ENCODE results near the gene RHOJ.
"Not testable (repeated sequence)": the region's sequence is repeated elsewhere in the genome, so short reads cannot be mapped to it uniquely, and the experiment has no call there.

The RHOJ gene

DNA sequence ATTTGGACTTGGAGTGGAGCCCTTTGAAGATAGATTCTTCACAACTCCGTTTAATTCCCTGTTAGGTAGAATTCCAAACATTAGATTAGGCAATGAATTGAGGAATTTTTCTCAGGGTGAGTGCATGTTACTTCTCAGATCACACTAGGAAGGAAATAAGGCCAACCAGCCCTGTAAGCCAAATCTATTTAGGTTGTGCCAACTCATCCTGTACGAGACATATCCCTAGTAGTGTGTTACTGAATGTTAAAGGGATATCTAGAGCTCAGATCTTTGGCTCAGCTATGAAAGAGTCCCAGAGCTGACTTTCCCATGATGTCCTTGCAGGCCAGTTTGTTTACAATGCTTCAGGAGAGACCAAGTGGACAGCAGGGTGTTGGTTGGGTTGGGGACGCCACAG lies 68.9 kb downstream of the RHOJ start:
- Mint-ChIP-seq H3K36me3 (no peaks in the 10 kb centered on the region), H3K4me3 (no peak overlapping the region), H3K27me3 (peaks cover 12% of the 10 kb centered on the region), H3K9me3 (no peaks in the 10 kb centered on the region), H3K27ac (no peak overlapping the region), H3K4me1 (no peaks in the 10 kb centered on the region)
- ATAC-seq: no peak

DNA sequence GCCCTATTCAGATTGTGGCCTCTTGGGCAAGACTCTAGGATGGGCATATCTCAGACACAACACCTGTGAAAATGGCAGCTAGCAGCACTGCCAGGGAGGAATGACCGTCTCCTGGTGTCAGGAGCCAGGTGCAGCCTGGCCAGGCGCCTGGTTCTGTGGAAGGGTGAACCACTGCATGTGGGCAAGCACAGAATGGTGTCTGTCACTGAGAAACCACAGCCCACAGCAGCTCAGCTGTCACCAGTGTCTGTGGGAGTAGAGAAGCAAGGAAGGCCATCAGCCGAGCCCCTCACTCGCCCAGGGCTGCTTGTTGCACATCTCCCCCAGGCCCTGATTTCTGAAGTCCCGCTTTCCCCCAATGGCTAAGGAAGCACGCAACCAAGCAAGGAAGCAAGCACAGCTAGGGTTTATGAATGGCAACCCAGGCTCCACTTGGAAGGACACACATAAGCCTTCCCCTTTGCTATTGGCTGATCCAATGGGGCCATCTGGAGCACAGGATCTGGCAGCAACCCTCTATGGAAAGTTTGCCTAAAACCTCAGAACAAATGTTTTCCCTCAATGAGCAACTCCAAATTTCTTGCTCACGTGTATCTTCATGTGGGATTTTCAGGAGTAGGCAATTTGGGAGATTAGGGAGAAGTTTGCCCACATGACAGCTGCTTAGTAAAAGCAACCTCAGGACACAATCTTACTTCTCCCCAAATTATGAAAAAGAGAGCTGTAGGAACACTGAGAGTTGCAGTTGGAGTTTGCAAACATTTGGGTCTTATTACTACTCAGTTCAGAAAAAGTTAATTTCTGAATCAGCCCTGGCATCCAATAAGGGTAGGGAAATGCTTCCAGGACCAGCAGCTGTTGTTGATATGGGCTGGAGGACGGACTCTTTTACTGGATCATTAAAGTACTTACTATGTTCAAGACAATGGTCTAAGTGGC lies 69.7 kb downstream of the RHOJ start:
- ATAC-seq: no peak
- H3K27ac Mint-ChIP-seq: no peak overlapping the region
- peaks cover 4% of the 10 kb centered on the region for H3K27me3 Mint-ChIP-seq
- H3K36me3 Mint-ChIP-seq: no peaks in the 10 kb centered on the region
- H3K4me3 Mint-ChIP-seq: no peak overlapping the region
- no peaks in the 10 kb centered on the region for H3K4me1 Mint-ChIP-seq
- H3K9me3 Mint-ChIP-seq: no peaks in the 10 kb centered on the region

DNA sequence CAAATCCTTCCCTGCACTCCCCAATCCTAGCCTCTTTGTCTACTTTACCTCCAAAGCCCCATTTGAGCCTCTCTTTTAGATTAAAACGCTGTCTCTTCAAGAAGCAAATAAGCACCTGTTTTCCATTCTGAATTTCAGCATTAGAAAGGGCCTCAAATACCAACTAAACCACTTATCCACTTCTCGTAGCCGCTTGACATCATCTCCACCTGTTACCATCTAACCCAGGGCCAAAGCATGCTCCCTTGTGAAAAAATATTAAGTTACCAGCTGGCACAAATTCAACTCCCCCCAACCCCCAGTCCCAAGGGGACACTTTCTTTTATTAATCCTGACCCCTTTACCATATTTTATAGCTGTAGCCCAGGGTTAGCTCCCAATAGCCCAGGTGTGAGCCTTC lies 71.4 kb downstream of the RHOJ start:
- no peaks in the 10 kb centered on the region for H3K9me3 Mint-ChIP-seq
- no peak overlapping the region for H3K4me3 Mint-ChIP-seq
- H3K36me3 Mint-ChIP-seq: no peaks in the 10 kb centered on the region
- no peaks in the 10 kb centered on the region for H3K27me3 Mint-ChIP-seq
- no peaks in the 10 kb centered on the region for H3K4me1 Mint-ChIP-seq
- no peak overlapping the region for H3K27ac Mint-ChIP-seq
- ATAC-seq: no peak

DNA sequence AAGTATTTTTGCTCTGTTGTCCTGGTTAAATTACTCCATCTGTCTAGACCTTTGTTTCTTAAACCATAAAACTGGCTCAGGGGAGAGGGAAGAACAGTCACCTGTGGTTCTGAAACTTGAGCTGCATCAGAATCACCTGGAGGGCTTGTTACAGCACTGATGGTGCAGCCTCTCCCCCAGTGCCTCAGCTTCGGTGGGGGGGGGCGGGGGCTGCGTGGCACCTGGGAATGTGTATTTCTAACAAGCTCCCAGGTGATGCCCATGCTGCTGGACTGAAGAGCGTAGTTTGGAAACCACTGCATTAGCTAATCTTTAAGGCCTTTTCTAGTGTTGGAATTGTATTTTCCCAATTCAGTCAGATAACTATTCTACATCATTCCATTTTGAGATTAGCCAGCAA lies 71.8 kb downstream of the RHOJ start:
- no peaks in the 10 kb centered on the region for H3K9me3 Mint-ChIP-seq
- no peak overlapping the region for H3K27ac Mint-ChIP-seq
- no peaks in the 10 kb centered on the region for H3K36me3 Mint-ChIP-seq
- H3K4me1 Mint-ChIP-seq: no peaks in the 10 kb centered on the region
- ATAC-seq: no peak
- H3K27me3 Mint-ChIP-seq: no peaks in the 10 kb centered on the region
- no peak overlapping the region for H3K4me3 Mint-ChIP-seq

DNA sequence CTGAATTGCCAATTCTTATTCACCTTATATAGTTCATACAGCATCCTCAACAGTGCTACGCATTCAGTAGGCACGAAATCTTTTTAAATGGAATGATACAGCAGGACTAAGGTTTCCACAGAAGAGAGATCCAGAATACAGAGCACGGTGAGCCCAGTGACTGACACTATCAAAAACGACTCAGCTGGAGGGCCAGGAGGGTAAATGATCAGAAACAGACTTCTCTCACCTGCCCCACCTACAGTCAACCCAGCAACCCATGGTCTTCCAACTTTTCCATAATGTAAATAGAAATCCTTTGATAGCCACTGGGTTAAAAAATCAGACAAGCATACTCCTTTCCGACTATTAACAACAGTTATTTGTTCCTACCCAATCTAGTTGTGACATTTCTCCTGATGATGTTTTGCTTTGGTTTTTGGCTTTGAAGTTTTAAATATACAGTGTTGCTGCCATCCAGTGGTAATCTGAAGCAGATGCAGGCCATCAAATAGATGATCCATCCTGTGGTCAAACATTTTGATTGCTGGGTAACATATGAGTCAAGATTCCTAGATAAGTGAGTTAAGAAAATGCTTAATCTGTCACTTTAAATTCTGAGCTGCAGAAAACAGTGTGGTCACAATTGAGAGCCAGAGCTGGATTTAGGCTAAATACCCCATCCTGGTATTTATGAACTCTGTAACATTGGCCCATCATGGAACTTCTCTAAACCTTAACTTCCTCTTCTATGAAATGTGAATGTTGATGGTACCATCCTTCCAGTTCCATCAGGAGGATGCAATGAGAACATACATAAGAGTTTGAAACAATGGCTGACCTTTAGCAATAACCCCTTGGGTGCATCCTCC lies 72.5 kb downstream of the RHOJ start:
- H3K9me3 Mint-ChIP-seq: no peaks in the 10 kb centered on the region
- H3K4me1 Mint-ChIP-seq: no peaks in the 10 kb centered on the region
- peak; percentile 45 for ATAC-seq
- H3K36me3 Mint-ChIP-seq: no peaks in the 10 kb centered on the region
- H3K27ac Mint-ChIP-seq: no peak overlapping the region
- no peak overlapping the region for H3K4me3 Mint-ChIP-seq
- H3K27me3 Mint-ChIP-seq: no peaks in the 10 kb centered on the region

DNA sequence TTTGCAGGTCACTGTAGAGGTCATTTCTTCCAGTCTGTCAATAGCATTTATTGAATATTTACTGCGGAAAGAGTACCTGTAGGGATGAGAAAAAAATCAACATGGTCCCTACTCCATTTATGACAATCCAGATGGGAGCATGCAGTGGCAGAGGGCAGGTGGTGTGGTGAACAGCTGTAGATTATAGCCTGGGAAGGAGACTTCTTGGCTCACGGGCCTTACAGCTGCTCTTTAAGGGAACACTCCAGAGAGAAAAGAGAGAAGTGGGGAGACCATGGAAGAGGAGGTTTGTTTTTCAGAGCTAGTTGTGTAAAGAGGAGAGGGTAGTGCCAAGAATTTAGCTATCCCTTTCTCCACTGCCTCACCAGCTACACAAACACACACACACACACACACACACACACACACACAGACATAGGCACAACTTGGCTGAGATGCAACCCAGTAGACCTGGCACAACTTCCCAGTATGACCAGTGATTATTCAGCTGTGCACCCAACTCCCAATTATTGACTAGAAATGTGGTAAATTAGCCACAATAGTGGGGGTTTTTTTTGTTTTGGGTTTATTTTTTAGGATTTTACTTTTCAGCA lies 73.4 kb downstream of the RHOJ start:
- Mint-ChIP-seq H3K4me1 (no peaks in the 10 kb centered on the region), H3K9me3 (no peaks in the 10 kb centered on the region), H3K27ac (no peak overlapping the region), H3K4me3 (no peak overlapping the region), H3K36me3 (no peaks in the 10 kb centered on the region), H3K27me3 (no peaks in the 10 kb centered on the region)
- ATAC-seq: no peak

DNA sequence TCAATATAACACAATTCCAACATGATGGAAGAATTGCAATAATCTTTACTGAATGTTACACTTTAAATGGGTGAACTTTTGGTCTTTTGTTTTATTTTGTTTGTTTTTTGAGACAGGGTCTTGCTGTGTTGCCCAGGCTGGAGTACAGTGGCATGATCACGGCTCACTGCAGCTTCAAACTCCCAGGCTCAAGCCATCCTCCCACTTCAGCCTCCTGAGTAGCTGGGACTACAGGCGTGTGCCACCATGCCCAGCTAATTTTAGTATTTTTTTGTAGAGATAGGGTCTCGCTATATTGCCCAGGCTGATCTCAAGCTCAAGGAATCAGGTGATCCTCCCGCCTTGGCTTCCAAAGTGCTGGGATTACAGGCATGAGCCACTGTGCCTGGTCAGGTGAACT lies 75.7 kb downstream of the RHOJ start:
- not testable (repeated sequence) for H3K36me3 Mint-ChIP-seq, H3K27me3 Mint-ChIP-seq, H3K27ac Mint-ChIP-seq, ATAC-seq, H3K9me3 Mint-ChIP-seq, H3K4me3 Mint-ChIP-seq, H3K4me1 Mint-ChIP-seq

DNA sequence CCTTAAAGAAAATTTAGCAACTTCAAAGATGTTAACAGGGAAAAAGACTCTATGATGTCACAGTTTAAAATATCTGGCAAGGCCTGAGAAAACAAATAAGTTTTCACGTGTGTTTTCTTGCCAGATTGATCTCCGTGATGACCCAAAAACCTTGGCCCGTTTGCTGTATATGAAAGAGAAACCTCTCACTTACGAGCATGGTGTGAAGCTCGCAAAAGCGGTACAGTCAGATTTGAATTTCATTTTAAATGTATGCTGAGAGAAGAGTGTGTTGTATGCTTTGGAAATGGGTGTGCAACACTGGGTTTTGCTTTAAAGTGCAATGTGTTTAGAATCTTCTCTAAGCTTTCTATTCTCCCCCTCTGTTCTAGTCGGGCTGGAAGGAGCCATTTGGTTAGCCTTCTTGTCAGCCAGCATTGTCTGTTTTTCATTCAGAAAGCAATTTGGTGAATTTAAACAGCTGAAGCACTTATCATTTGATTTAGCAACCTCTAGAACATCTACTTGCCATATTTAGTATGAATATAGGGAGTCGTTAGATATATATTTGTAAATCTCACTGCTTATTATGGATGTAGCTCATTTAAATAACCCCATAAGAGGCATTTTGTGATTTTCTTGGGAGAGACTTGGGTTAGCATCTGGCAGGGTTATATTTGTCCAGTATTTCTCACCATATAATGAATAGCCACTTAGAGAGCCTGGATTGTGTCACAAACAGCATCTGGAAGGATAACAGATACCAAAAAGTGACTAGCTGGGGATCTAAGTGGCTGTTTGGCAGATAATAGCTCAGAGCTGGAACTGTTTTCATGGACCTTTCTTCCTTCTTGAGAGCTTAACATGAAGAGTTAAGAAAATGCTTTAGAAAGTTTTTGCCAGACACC lies 79.0 kb downstream of the RHOJ start:
- no peak overlapping the region for H3K4me3 Mint-ChIP-seq
- H3K27me3 Mint-ChIP-seq: no peaks in the 10 kb centered on the region
- H3K4me1 Mint-ChIP-seq: no peaks in the 10 kb centered on the region
- no peaks in the 10 kb centered on the region for H3K9me3 Mint-ChIP-seq
- H3K27ac Mint-ChIP-seq: no peak overlapping the region
- no peaks in the 10 kb centered on the region for H3K36me3 Mint-ChIP-seq
- no peak for ATAC-seq

DNA sequence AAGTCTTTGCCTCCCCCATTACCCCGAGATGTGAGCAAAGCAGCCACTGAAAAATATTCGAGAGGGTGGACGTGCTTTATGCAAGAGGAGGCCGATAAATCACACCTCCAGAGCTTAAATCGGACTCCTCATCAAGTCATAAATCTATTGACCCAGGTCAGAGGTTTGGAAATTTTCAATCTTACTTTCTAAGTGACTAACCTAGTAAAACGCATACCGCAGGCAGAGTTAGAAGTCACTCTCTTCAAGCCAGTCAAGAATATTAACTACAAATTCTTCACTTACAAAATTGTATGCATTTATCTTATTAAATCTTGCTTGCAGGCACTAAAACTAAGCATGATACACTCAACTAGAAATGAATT lies 79.6 kb downstream of the RHOJ start:
- Mint-ChIP-seq H3K9me3 (no peaks in the 10 kb centered on the region), H3K4me3 (no peak overlapping the region), H3K27ac (no peak overlapping the region), H3K36me3 (no peaks in the 10 kb centered on the region), H3K27me3 (no peaks in the 10 kb centered on the region), H3K4me1 (no peaks in the 10 kb centered on the region)
- no peak for ATAC-seq

DNA sequence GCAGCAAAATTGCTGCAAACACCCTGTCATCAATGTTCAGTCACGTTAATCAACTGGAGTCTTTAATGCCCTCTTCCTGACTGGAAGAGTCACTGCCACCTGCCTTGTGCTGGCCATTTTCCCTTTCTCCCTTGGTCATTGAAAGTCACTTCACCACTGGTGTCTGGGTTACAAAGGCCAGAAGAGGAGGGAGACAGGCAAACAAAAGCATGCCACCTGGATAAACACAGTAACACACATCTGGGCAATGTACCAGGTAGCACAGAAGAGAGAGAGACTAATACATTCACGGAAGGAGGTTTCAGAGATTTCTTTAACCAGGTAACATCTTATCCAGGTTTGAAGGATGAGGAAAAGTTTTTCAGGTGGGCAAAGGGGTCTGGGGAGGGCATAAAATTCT lies 81.8 kb downstream of the RHOJ start:
- Mint-ChIP-seq H3K36me3 (no peaks in the 10 kb centered on the region), H3K4me3 (no peak overlapping the region), H3K9me3 (no peaks in the 10 kb centered on the region), H3K27me3 (peaks cover 7% of the 10 kb centered on the region), H3K4me1 (no peaks in the 10 kb centered on the region), H3K27ac (no peak overlapping the region)
- ATAC-seq: no peak

DNA sequence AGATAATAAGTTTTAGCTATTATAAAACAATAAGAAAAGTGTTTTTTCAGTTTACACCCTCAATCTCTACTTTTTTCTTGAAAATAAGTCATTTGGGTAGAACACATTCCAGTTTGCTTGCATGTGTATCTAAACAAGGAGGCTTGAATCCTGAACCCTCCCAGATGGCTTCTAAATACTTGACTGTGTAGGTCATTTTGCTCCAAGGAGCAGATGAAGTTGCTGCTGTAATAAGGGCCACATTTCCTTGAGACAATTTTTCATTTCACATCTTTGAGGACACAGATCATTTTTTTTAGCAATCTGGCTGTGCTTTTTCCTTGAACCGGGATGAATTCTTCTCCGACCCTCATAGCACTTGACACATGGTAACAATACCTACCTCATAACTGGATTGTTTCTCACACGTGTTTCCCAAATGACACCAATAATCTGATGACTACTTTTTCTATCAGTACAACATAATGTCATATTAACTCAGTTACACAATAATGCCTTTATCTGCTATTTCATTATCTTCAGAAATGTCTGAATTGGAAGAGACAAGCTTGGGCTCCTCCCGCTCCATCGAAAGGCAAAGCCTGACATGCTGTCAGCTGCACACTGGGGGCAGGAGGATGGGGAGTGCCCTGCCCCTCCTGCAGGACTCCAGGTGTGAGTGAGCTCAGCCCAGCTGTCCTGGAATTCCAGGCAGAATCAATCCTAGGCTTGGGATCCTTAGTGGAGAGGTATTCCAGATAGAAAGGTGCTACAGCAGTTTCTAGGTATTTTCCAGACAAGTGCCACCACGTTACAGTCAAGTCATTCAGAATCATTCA lies 83.6 kb downstream of the RHOJ start:
- Mint-ChIP-seq H3K36me3 (no peaks in the 10 kb centered on the region), H3K27ac (no peak overlapping the region), H3K27me3 (peaks cover 25% of the 10 kb centered on the region), H3K4me3 (no peak overlapping the region), H3K4me1 (no peaks in the 10 kb centered on the region), H3K9me3 (no peaks in the 10 kb centered on the region)
- no peak for ATAC-seq

DNA sequence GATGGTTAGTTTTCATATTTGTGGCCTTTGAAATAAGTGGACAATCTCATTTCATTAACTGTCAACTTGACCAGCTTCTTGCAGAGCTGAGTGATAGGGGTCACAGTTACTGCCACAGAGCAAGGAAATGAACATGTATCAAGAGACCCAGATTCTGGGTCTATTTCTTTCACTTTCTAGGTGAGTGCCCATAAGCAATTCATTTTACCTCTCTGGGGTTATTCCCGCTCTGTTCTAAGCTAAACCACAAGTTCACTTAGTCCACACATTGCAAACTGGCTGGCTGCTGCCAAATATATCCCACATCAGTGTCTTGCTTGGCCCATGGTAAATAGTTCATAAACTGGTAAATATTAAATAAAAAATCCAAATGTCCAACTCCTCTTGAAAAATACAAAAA lies 84.6 kb downstream of the RHOJ start:
- no peaks in the 10 kb centered on the region for H3K4me1 Mint-ChIP-seq
- no peak overlapping the region for H3K4me3 Mint-ChIP-seq
- no peak for ATAC-seq
- no peaks in the 10 kb centered on the region for H3K36me3 Mint-ChIP-seq
- H3K27ac Mint-ChIP-seq: no peak overlapping the region
- no peaks in the 10 kb centered on the region for H3K9me3 Mint-ChIP-seq
- H3K27me3 Mint-ChIP-seq: peaks cover 25% of the 10 kb centered on the region

DNA sequence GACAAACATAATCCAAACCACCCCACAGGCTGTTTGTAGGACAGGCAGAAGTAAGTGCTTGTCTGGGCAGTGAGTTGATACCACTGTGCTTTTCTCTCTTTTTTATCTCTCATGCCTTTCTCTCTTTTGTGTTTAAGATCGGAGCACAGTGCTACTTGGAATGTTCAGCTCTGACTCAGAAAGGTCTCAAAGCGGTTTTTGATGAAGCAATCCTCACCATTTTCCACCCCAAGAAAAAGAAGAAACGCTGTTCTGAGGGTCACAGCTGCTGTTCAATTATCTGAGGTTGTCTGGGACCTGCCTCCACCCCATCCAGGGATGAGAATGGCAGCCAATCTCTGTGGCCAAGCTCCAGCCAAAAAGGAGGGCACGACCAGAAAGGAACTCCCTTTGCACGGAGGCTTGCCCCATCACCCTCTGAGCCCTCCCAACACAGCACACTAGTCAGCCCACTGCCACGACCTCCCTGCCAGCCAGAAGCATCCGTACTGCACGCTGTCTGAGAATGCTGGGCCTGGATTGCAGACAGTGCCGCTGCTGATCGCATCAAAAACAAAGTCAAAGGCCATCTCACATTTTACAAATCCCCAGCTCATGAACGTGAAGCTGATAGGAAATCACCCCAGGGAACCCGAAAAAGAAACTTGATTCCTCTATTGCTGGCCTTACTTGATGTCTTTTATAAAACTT lies 86.6 kb downstream of the RHOJ start:
- H3K9me3 Mint-ChIP-seq: no peaks in the 10 kb centered on the region
- H3K27me3 Mint-ChIP-seq: peaks cover 25% of the 10 kb centered on the region
- H3K4me3 Mint-ChIP-seq: no peak overlapping the region
- ATAC-seq: no peak
- no peaks in the 10 kb centered on the region for H3K36me3 Mint-ChIP-seq
- H3K27ac Mint-ChIP-seq: no peak overlapping the region
- peaks cover 10% of the 10 kb centered on the region for H3K4me1 Mint-ChIP-seq

DNA sequence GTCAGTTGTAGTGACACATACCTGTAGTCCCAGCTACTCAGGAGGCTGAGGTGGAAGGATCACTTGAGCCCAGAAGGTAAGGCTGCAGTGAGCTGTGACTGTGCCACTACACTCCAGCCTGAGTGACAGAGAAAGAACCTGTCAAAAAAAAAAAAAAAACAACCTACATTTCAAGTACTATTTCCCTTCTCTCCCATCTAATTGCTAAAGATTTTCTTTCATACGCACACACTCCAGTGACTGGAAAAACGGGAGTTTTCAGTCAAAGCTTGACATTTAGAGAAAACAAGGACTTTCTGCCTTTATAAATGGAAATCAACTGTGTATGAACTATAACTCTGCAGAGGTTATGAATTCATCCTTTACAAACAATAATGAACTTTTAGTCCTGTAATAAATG lies 88.6 kb downstream of the RHOJ start:
- Mint-ChIP-seq H3K36me3 (no peaks in the 10 kb centered on the region), H3K4me3 (no peak overlapping the region)

More for the DNA sequence above, 88.6 kb downstream of the RHOJ start:
- H3K9me3 Mint-ChIP-seq: no peaks in the 10 kb centered on the region
- H3K27me3 Mint-ChIP-seq: peaks cover 25% of the 10 kb centered on the region
- no peak for ATAC-seq
- peaks cover 15% of the 10 kb centered on the region for H3K4me1 Mint-ChIP-seq
- H3K27ac Mint-ChIP-seq: no peak overlapping the region
